ENCODE data around the gene ZNF503. TPM values are rescaled to one million over a fixed set of nuclear protein-coding genes. Genes with fewer than 3 reads are reported as not detected.

The ZNF503 gene
- total and polyA plus RNA-seq, 10 of the 15 experiments (the other 5 are each of a cell fraction or from before 2014, with no cell fraction given) = 0.05 to 1.1 (median 0.11) TPM; not detected in 1

DNA sequence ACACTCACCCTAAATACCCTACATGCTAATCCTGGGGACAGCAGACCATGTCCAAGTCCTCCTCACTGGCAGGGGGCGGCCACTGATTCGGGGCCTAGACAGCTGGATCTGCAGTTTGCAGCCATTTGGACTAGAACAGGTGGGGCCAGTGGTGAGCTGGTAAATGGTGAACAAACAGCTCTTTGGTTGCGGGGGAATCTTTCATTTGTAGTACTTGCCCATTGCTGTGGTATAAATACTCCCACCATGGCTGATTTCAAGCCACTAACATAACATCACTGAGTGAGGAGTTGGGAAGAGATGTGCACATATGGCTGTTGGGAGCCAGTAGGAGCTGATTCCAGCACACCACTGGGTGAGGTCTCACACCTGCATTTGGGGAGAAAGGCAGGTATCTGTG, 13.5 kb downstream of the ZNF503 start (continued):
- TF ChIP-seq, protein P1, sequence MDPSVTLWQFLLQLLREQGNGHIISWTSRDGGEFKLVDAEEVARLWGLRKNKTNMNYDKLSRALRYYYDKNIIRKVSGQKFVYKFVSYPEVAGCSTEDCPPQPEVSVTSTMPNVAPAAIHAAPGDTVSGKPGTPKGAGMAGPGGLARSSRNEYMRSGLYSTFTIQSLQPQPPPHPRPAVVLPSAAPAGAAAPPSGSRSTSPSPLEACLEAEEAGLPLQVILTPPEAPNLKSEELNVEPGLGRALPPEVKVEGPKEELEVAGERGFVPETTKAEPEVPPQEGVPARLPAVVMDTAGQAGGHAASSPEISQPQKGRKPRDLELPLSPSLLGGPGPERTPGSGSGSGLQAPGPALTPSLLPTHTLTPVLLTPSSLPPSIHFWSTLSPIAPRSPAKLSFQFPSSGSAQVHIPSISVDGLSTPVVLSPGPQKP (IDR thresholded peaks at IDR 0.05; ENCODE audit: low read depth, low read length) = no peak
- TF ChIP-seq, protein P2, sequence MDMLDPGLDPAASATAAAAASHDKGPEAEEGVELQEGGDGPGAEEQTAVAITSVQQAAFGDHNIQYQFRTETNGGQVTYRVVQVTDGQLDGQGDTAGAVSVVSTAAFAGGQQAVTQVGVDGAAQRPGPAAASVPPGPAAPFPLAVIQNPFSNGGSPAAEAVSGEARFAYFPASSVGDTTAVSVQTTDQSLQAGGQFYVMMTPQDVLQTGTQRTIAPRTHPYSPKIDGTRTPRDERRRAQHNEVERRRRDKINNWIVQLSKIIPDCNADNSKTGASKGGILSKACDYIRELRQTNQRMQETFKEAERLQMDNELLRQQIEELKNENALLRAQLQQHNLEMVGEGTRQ (IDR thresholded peaks at IDR 0.05; ENCODE audit: borderline replicate concordance, low read depth, low read length) = no peak

DNA sequence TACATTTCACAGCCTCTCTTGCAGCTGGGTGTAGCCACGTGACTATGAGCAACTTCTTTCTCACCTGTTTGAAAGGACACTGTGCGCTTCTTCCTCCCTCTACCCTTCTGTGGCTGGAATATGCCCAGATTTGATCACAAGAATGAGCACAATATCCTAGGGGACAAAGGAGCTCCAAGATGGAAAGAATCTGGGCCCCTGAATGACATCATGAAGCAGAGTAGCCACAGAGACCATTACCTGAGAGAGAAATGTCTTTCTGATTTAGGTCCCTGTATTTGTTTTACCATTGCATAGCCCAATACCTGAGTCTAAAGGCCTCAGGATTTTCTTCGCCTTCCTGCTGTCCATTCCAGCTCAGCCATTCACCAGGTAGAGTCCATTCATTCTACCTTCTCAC, 15.4 kb downstream of the ZNF503 start:
- BruUV-seq (replicated peaks) = no TSS peak
- DNase-seq (ENCODE audit: low read depth, low spot score) = no peak
- no peaks in the 10 kb centered on the region for H3K9me3 ChIP-seq (replicated peaks; ENCODE audit: control insufficient read depth, insufficient read depth, low read length)
- no peak for TF ChIP-seq CHD2 (IDR thresholded peaks at IDR 0.05; ENCODE audit: borderline replicate concordance, low read depth, low read length)
- TF ChIP-seq STAT1 (conservative IDR thresholded peaks at IDR 0.05) = no peak
- TF ChIP-seq GATAD2B (conservative IDR thresholded peaks at IDR 0.05; ENCODE audit: low read depth) = no peak
- no peak for TF ChIP-seq BHLHE40 (IDR thresholded peaks at IDR 0.05; ENCODE audit: borderline replicate concordance in 1 of 2, low read depth in 2 of 2, low read length in 1 of 2)
- 15% methylated on average over 3 of the region's 3 CpGs for WGBS (ENCODE audit: insufficient coverage, insufficient replicate concordance, low lambda C conversion rate, missing lambda C conversion rate)
- ChIA-PET CTCF (no interaction called here), POLR2A (no interaction called here), SMC1A (ENCODE audit: uncharacterized antibody, unreplicated experiment) (interaction anchor here (1.1 kb wide), 1 partner anchor 89 kb away, joined by 3 read pairs; no protein-coding TSS in a partner anchor), RAD21 (ENCODE audit: unreplicated experiment) (interaction anchor here (1.2 kb wide), 1 partner anchor 16 kb away, joined by 3 read pairs; the partner anchor contains the start of gene ZNF503)
- no peak overlapping the region for H3K9ac ChIP-seq (ENCODE audit: control insufficient read depth, insufficient read depth, low read length)
- H3K27me3 ChIP-seq (replicated peaks in 1 of 2; ENCODE audit: control insufficient read depth in 2 of 2, insufficient read depth in 2 of 2, low read length in 1 of 2) = peaks cover 0 to 3% of the 10 kb centered on the region in 2 experiments; a peak in 1 of 4 replicates
- no peak for ATAC-seq
- in situ Hi-C loops (cut with MboI) = loop anchor here (25.0 kb wide), 2 partner anchors 651 to 1151 kb away; no protein-coding TSS in a partner anchor
- no peaks in the 10 kb centered on the region; the same call in none of the 2 replicates for H4K20me1 ChIP-seq (ENCODE audit: control insufficient read depth, insufficient read depth)
- no peaks in the 10 kb centered on the region for H3K4me1 ChIP-seq (ENCODE audit: control insufficient read depth, insufficient read depth, low read length)
- no peak overlapping the region for H3K4me3 ChIP-seq
- no peaks in the 10 kb centered on the region for H3K79me2 ChIP-seq (ENCODE audit: control insufficient read depth, insufficient read depth, low read length)
- H3K27ac ChIP-seq (ENCODE audit: control insufficient read depth, insufficient read depth) = no peak overlapping the region
- intact Hi-C loops (cut with micrococcal nuclease; ENCODE audit: unreplicated experiment) = no loop called here
- H2AFZ ChIP-seq (ENCODE audit: control insufficient read depth, low read depth, low read length) = no peak overlapping the region
- H3K4me2 ChIP-seq (ENCODE audit: control insufficient read depth, insufficient read depth) = no peak overlapping the region
- H3K36me3 ChIP-seq (ENCODE audit: control insufficient read depth in 2 of 2, insufficient read depth in 2 of 2, low read length in 1 of 2) = no peaks in the 10 kb centered on the region
- no peak for FAIRE-seq

Data from GM12878 (cell line).